KBM-7 (cell line): ENCODE results near the gene TCF7L1.

Experiments
- DNase-seq: peaks from one replicate; pipeline ENCODE4 v3.0.0-alpha.2; 2015
- in situ Hi-C: fragments of 300-500 bp; cut with MboI; formaldehyde crosslinking; loops from 2 replicates; pipeline ENCODE4 v1.14.3; 2020; ENCODE audit warnings: low sequenced_read_pairs, low pct_unique_long_range_greater_than_20kb, mixed read lengths

TCF7L1 gene

DNA sequence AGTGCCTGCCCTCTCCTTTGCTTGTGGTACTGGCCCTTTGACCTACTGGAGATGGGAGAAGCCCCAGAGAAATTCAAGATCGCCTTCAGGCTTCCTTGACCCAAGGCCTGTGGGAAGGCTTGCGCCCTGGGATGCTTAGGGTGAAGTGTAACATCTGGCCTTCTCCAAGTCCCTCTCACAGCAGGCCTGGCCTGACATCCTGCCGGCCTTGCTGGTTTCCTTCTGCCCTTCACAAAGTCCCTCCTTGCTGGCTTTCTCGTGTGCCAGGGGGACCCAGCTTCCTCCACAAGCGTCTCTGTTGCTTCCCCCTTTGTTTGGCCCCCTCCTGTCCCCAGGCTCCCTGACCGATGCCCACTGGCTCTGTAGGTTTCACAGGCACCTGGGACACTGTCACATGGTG is 26.4 kb downstream of the TCF7L1 start:
- DNase-seq = no peak
- in situ Hi-C loops = no loop called here

GRCh38 chr2:85160966-85161960 is 28.1 kb downstream of the TCF7L1 start:
- in situ Hi-C loops = no loop called here
- DNase-seq = no peak

GRCh38 chr2:85162746-85163301 is 29.6 kb downstream of the TCF7L1 start:
- in situ Hi-C loops = no loop called here
- DNase-seq = no peak

DNA sequence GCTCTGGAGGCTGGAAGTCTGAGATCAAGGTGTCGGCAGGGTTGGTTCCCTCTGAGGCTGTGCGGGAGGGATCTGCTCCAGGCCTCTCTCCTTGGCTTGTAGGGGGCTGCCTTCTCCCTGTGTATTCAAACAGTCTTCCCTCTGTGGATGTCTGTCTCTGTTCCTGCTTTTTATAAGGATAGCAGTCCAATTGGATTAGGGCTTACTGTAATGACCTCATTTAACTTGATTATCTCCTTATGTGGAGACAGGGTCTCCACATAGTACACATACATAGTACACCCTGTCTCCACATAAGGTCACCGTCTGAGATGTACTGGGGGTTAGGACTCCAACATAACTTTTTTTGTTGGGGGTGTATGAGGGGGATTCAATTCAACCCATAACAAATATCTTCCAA is 30.5 kb downstream of the TCF7L1 start:
- in situ Hi-C loops = no loop called here
- no peak for DNase-seq

DNA sequence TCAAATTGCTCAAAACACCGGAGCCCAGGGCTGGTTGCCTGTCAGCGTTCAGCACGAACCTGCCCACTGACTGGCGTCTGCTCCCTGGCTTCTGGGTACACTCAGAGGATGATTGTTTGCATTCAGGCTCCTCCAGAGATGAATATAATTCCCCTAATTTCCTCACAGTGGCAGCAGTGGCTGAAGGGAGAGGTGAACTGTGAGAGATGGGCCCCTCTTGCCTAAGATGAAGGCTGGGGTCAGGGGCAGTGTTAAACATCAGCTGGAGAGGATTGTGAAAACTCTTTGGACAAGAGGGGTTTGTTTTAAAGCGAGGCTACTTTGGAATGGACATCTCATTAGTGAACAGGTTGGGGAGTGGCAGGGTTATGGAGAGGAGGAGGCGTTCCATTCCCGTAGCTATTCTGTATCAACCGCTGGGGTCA is 31.0 kb downstream of the TCF7L1 start:
- no peak for DNase-seq
- in situ Hi-C loops = no loop called here

DNA sequence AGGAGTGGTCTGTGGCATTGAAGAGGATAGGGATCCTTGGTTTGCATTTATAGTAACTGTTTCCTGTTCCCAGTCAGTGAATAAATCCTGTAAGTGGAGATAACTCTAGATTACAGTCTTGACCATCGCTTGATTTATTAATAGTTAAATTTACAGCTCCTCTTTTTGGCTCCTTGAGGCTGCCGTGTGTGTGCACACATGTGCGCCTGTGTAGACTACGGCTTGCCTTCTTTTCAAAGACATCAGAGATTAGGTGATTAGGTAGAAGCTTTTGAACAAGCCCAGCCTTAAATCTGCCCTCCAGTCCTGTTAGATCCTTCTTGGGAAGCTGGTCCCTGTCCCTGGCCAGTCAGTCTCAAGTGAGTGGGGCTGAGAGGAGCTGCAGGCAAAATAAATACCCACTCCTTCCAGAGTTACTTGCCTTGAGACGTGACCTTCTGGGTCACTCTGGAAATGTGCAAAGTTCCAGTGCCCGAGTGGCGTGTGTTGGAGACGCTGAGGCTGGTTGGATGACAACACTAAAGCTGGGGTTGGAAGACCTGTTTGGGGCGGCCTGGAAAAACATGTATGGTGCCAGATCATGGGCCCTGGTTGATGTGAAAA is 32.0 kb downstream of the TCF7L1 start:
- in situ Hi-C loops = no loop called here
- DNase-seq = no peak

DNA sequence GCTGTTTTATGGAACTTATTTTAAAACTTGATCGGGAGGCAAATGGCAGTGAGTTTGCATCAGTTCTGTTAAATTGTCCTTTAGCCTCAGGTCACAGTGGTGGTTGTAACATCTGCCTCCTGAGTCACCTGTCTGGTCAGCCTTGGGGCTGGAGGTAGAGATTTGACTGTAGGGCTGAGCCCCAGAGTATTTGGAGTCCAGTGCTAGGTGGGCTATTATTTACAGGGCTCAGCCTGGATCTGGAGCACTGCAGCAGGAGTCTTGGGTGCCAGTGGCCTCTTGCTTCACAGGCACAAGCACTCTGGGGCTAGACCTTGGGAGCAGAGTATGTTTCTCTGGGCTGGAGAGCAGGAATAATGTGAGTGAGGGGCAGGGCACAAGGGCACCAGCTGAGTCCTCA is 32.8 kb downstream of the TCF7L1 start:
- DNase-seq = no peak
- in situ Hi-C loops = no loop called here

GRCh38 chr2:85167479-85167878 is 34.3 kb downstream of the TCF7L1 start:
- in situ Hi-C loops = no loop called here

GRCh38 chr2:85168942-85169341 is 35.8 kb downstream of the TCF7L1 start:
- in situ Hi-C loops = no loop called here

More at GRCh38 chr2:85167479-85167878, 34.3 kb downstream of the TCF7L1 start:
- no peak for DNase-seq

GRCh38 chr2:85169581-85169980 is 36.4 kb downstream of the TCF7L1 start:
- in situ Hi-C loops = no loop called here
- no peak for DNase-seq

More at GRCh38 chr2:85168942-85169341, 35.8 kb downstream of the TCF7L1 start:
- DNase-seq = no peak

- no peak for DNase-seq
- in situ Hi-C loops = no loop called here
Observed at GRCh38 chr2:85170938-85171475, 37.8 kb downstream of the TCF7L1 start.

DNA sequence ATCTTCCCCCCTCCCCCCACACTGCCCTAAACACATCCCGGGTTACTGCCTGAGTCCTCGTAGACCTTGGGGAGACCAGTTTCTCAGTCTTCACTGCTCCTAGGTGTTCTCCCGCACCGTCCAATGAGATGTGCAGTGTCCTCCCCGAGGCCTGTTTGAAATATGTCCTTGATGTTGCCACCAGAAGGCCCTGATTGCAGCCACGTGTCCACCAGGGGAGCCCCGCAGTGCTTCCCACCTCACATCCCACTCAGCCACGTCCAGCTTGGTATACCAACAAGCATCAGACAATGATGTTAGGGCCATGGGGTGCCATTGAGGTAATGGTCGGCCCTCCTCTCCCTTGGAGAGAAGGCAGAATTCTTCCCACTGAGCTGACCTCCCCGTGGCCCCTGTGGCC is 38.7 kb downstream of the TCF7L1 start:
- in situ Hi-C loops = no loop called here
- no peak for DNase-seq

- in situ Hi-C loops = no loop called here
- no peak for DNase-seq
Observed at GRCh38 chr2:85173909-85174308, 40.7 kb downstream of the TCF7L1 start.

DNA sequence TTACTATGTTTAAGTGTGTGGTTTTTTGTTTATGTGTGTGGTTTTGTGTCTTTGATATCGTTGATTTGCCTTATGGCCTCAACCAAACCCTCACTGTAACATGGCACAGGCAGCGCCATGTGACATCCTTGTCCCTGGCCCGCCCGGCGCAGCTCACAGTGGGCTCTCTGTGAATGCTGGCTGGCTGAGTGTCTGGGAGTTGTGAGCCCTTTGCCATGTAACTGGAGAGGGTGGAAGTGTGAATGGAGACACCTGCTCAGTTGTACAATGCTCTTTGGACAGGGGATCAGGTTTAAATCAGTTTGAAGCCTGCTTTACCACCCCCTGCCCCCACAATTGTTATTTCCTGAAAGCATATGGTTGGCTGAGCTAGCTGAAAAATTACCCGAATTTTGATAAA is 41.8 kb downstream of the TCF7L1 start:
- DNase-seq = no peak
- in situ Hi-C loops = no loop called here

DNA sequence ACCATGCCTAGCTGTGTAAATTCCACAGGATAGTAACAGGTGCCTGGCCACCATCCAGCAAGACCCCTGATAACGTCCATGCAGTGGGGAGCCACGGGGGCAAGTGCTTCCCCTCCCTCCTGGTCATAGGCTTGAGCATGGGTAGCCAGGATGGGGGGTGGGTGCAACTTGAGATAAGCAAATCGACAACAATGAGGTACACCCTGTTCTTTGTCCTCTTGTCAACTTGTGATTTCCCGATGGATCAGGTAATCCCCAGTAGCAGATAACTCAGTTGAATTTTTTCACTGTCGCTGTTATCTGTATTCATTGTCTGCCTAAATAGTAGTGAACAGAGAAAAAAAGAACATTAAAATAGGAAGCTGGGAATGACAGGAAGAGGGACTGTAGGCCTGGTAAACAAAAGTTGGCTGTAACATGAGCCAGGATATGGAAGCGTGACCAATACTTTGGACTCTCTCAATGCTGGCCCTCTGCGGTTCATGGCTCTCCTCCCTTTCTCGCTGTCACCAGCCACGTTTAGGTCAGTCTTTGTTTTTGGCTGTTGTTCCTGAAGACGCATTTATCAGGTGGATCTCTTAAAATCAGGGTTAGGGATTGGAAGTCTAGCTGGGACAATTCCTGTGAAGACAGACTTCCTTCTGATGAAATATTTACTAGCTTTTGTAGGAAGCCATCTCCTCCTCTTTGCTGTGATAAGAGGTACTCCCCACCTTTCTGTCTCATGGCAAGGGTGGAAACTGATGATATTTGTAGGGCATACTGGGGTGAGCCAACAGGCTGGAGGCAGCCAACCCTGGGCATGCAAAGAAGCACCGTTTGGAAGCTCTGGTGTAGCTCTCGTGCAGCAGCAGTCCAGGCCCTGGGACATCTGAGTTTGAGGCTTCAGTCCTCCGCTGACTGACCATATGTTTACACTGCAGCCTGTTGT is 42.4 kb downstream of the TCF7L1 start:
- in situ Hi-C loops = no loop called here

DNA sequence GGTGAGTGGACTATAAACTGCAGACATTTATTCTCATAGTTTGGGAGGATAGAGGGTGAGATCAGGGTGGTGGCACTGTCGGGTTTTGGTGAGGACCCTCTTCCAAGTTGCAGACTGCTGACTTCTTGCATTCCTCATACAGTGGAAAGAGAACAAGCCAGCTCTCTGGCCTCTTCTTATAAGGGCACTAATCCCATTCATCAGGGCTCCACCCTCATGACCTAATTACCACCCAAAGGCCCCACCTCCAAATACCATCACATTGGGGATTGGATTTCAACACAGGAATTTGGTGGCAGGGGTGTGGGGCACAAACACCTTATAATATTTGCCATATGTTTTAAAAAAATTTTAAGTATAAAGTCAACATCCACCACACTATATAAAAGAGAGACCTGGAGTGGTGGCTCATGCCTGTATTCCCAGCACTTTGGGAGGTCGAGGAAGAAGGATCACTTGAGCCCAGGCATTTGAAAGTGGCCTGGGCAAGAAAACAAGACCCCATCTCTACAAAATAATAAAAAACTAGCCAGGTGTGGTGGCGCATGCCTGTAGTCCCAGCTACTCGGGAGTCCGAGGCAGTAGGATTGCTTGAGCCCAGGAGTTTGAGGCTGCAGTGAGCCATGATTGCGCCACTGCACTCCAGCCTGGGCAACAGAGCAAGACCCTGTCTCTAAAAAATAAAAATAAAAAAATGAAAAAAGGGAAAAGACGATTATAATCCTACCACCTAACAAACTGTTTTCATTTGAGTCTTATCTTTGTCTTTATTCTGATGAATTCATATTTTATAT is 44.0 kb downstream of the TCF7L1 start:
- DNase-seq = no peak
- in situ Hi-C loops = no loop called here

More for the DNA sequence above, 42.4 kb downstream of the TCF7L1 start:
- no peak for DNase-seq

DNA sequence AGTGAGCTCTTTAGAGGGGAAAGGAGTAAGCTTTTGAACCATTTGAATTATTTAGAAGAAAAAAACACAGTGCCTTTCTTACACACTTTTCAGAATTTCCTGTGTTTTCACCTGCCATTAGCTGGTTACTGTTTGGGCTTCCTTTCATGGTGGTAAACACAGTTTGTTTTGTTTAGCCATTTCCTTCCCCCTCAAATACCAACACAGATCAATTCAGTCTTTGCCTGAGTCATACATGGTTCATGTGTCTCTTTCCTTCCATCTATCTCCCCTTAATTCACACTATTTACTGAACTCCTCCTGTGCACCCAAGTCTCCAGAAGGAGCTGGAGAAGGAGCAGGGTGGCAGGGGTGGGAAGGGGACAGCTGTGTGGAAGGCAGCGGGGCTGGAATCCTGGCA is 45.0 kb downstream of the TCF7L1 start:
- in situ Hi-C loops = no loop called here
- no peak for DNase-seq

- DNase-seq = no peak
- in situ Hi-C loops = no loop called here
Observed at GRCh38 chr2:85178980-85179411, 45.8 kb downstream of the TCF7L1 start.
